ENCODE results near the gene PLA2G4A.

PLA2G4A gene

DNA sequence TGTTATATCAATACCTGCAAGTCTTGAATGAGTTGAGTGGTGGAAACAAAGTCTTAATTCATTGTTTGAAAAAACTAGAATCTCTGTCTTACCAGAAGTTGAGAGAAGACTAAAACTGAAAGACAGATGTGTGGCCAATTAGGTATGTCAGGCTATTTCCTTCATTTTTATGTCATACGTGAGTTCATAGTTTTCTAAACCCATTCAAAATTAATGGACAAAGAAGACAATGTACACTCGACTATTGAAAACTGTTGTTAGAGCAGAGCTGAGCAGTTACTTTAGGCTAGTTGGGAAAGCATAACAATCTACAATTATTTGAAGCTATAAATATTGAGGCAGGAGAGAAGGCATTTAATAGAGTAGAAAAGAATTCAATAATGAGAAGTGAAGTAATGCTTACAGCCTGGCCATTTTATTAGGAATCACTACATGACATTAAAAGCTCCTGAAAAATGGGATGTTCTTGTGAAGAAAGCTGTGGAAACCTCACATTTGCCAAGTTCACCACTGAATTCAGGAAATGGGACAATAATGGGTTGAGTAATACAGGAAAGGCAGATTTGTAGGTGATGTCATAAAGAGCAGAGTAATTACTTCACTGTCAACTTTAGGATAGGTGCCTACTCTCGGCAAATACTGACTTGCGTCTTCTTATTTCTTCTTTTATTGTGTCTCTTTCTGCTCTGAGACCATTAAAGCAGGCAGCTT is 204.4 kb downstream of the PLA2G4A start:
- no peak for DNase-seq

DNA sequence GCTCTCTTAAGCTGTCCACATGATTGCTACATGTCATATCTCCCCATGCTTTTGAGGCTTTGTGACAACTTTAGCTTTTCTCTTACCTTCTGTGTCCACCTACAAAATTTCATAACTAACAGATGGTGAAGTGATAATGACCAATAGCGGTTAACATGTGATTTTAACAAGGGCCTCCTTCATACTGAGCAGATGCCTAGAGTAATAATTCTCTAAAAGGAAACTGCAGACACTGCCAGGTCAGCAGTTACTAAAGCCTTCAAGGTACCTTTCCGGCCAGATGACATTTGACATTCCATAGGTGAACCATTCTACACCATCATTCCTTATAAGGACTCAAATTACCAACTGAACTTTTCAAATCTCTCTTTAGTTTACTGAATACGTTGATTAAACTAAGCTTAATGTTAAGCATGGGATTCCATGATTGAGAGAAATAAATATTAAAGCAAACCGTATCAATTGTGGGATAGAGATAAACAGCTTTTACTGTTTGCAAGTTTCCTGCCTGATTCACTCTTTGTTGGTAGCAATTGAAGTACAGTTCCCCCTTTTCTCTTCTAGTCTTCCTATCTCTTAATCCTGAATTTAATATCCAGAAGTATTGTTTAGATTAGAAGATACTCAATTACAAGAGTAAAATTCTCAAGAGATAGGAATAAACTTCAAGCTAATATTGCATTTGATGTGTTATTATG is 205.1 kb downstream of the PLA2G4A start:
- no peak for DNase-seq

DNA sequence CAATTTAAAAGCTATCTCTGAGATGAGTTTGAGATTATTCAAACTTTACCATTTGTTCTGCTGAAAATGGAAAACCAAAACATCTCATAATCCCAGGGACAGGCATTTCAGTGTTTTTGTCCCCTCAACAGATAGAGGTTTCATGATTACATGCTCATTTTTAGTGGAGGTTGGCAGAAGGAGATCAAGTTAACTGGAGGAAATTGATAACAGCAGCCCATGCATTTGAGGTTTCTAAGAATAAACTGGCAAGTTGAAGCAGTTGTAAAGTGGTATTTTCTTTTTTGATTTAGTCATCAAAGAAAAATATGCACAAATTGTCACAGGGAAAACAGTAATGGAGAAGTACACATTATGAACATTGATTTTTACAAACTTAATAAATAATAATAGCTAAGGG is 205.8 kb downstream of the PLA2G4A start:
- no peak for DNase-seq

DNA sequence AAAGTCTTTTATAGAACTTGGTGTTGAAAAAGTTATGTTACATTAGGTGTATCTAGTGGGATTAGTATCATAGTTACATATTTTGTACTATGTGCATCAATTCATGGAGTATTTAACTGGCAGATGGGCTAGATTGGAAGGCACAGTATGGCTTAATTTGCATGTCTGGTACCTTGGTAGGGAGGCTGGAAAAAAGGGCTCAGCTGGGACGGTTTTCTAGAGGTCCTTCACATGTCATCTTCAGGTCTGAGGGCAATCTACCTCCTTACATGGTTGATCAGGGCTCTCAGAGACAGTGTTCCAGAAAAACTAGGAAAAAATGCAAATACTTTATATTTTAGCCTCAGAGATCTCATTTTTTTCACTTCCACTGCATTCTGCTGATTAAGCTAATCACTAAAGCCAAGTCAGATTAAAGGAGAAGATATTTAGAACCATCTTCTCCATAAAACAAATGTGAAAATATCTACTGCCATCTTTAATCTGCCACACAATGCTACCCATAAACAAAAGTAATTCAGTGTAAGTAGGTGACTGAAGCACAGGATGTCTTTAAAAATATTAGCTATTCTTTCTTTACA is 209.3 kb downstream of the PLA2G4A start:
- no peak for DNase-seq

Measured in stimulated activated CD4-positive, alpha-beta T cell treated with anti-CD3 and anti-CD28 coated beads, Interleukin-12 subunit alpha, Interleukin-12 subunit beta, amount 100 ng/mL, for 4 hours (primary cell).